ENCODE results near the gene ZNF469. TPM values are rescaled to one million over a fixed set of nuclear protein-coding genes. Genes with fewer than 3 reads are reported as not detected.

ZNF469 gene
- total and polyA plus RNA-seq, 11 donors = 0.48 to 2.8 (median 1.00) TPM

GRCh38 chr16:88387180-88387765 lies 4.5 kb downstream of the ZNF469 start:
- DNase-seq = peak in 2 of 5 donors; percentile 34 to 58
- Histone ChIP-seq H3K27me3 (peaks cover 0 to 29% (median 12%) of the 10 kb centered on the region in 9 donors), H3K9me3 (no peaks in the 10 kb centered on the region), H3K4me1 (peaks cover 0 to 25% (median 8%) of the 10 kb centered on the region in 12 donors), H3K36me3 (no peaks in the 10 kb centered on the region), H3K27ac (no peak overlapping the region), H3K4me3 (no peak overlapping the region)
- intact Hi-C loops (cut with DNase I) = no loop called here
- no peak for TF ChIP-seq POLR2A (IDR thresholded peaks at IDR 0.05)
- TF ChIP-seq CTCF (IDR thresholded peaks at IDR 0.05) = no peak
- WGBS, 4 donors = 63 to 84% (median 81%) methylated on average over 16 to 29 of the region's 29 CpGs
- ATAC-seq = no peak

- Histone ChIP-seq H3K27me3 (peaks cover 0 to 28% (median 11%) of the 10 kb centered on the region in 9 donors), H3K4me1 (peaks cover 0 to 32% (median 8%) of the 10 kb centered on the region in 12 donors), H3K27ac (peak overlapping the region in 5 of 12 donors; percentile 13 to 64 (median 34)), H3K9me3 (no peaks in the 10 kb centered on the region), H3K36me3 (no peaks in the 10 kb centered on the region), H3K4me3 (no peak overlapping the region)
- TF ChIP-seq POLR2A (IDR thresholded peaks at IDR 0.05) (no peak), CTCF (IDR thresholded peaks at IDR 0.05) (no peak)
- WGBS, 4 donors = 55 to 65% (median 59%) methylated on average over 12 to 27 of the region's 27 CpGs
- ATAC-seq (peak; percentile 21 to 71 (median 44)), DNase-seq (peak in 1 of 5 donors; percentile 47)
- intact Hi-C loops (cut with DNase I) = no loop called here
These were observed 5.3 kb downstream of the ZNF469 start for GRCh38 chr16:88387941-88388627.

- ATAC-seq (no peak), DNase-seq (peak in 1 of 5 donors; percentile 23)
- Histone ChIP-seq H3K4me1 (peaks cover 0 to 26% (median 4%) of the 10 kb centered on the region in 12 donors), H3K4me3 (no peak overlapping the region), H3K9me3 (no peaks in the 10 kb centered on the region), H3K36me3 (no peaks in the 10 kb centered on the region), H3K27ac (no peak overlapping the region), H3K27me3 (peaks cover 0 to 21% (median 7%) of the 10 kb centered on the region in 9 donors)
- no peak for TF ChIP-seq CTCF (IDR thresholded peaks at IDR 0.05)
- no peak for TF ChIP-seq POLR2A (IDR thresholded peaks at IDR 0.05)
- intact Hi-C loops (cut with DNase I) = no loop called here
- WGBS, 4 donors = 88 to 92% (median 90%) methylated on average over 24 of the region's 24 CpGs
These were observed 6.4 kb downstream of the ZNF469 start for GRCh38 chr16:88389191-88389590.

- Histone ChIP-seq H3K27me3 (peaks cover 0 to 16% (median 2%) of the 10 kb centered on the region in 9 donors), H3K36me3 (no peaks in the 10 kb centered on the region), H3K27ac (peak overlapping the region in 1 of 12 donors; percentile 25), H3K4me3 (no peak overlapping the region), H3K9me3 (no peaks in the 10 kb centered on the region), H3K4me1 (peaks cover 0 to 26% (median 1%) of the 10 kb centered on the region in 12 donors)
- 77 to 84% (median 78%) methylated on average over 14 to 20 of the region's 20 CpGs for WGBS, 4 donors
- TF ChIP-seq CTCF (IDR thresholded peaks at IDR 0.05) = no peak
- no peak for TF ChIP-seq POLR2A (IDR thresholded peaks at IDR 0.05)
- intact Hi-C loops (cut with DNase I) = no loop called here
- DNase-seq (peak in 1 of 5 donors; percentile 16), ATAC-seq (no peak)
These were observed 6.9 kb downstream of the ZNF469 start for GRCh38 chr16:88389621-88390160.

Measured in heart left ventricle (tissue), 16 donors.